KOPT-K1 (cell line): ENCODE data around the gene RSPO3.
"Not testable (repeated sequence)": the region's sequence is repeated elsewhere in the genome, so short reads cannot be mapped to it uniquely, and the experiment has no call there.

Experiments
- H3K27ac ChIP-seq: fragments of 200-600 bp; sonication (generic); 2 replicates; pipeline ENCODE4 v1.5.1; 2016; ENCODE audit warnings: antibody characterized with exemption, mild to moderate bottlenecking, low read depth, low read length; ENCODE audit not compliant: poor library complexity, severe bottlenecking
- H3K36me3 ChIP-seq: fragments of 200-600 bp; sonication (generic); 2 replicates; pipeline ENCODE4 v1.5.1; 2017; ENCODE audit warnings: antibody characterized with exemption, mild to moderate bottlenecking, low read length, moderate library complexity; ENCODE audit not compliant: insufficient read depth
- H3K9me3 ChIP-seq: fragments of 200-600 bp; sonication (generic); 2 replicates; pipeline ENCODE4 v1.5.1; 2017; ENCODE audit warnings: antibody characterized with exemption, low read length, mild to moderate bottlenecking; ENCODE audit not compliant: insufficient read depth, poor library complexity, severe bottlenecking

RSPO3 gene

DNA sequence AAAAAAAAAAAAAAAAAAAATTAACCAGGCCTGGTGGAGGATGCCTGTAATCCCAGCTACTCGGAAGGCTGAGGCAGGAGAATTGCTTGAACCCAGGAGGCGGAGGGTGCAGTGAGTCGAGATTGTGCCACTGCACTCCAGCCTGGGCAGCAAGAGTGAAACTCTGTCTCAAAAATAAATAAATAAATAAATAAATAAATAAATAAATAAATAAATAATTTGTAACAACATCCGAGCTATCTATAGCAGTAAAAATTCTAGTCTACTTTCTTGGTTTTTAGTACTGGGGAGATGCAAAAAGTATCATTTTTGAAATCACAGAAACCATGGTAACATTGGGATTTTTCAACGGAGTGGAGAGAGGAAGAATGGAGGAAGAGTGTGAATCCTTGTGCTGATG is 21.0 kb upstream of the RSPO3 start:
- H3K9me3 ChIP-seq, H3K27ac ChIP-seq, H3K36me3 ChIP-seq: not testable (repeated sequence)

DNA sequence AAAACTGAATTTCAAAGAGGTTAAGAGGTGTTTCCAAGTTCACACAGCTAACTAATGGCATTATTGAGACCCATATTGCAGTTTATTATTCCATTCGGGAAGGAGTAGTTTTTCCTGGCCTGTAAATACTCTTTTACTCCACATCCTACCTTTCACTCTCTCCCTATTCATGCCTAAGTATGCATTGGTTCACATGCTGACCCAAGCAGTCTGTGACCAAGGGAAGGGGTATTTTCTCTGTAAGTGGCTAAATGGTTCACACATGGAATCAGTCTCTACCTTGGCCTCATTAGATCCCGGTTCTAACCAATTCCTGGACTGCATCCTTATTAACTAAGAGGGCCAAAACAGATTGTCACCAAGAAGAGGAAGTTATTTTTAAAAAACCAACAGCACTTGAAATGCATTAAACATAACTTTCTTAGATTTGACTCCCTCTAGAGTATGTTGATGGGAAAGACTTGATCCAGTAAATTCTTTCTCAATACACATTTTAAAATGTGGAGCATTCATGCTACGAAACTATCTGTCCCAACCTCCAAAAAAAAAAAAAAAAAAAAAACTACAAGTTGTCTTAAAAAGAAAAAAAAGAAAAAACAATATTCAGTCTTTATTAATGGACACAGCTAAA is 17.8 kb upstream of the RSPO3 start:
- H3K9me3 ChIP-seq, result no peaks in the 10 kb centered on the region
- no peak overlapping the region for H3K27ac ChIP-seq
- no peaks in the 10 kb centered on the region for H3K36me3 ChIP-seq

DNA sequence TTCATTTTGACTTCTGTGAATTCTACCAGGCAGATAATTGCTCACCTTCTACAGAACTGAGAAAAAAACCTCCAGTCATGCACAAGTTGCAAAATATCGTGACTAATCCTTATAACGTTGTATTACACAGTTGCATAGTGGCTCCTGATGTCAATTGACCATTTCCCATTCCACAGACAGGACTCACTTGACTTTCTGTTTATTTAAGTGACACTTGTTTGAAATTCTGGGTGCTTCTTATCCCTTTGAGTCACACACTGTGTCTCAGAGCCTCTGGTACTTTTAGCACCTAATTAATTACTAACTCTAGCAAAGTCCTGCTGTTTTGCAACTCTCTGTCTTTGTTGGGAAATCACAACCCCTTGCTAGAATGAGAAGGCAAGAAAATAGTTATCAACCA is 16.2 kb upstream of the RSPO3 start:
- no peak overlapping the region for H3K27ac ChIP-seq
- H3K9me3 ChIP-seq, result no peaks in the 10 kb centered on the region

DNA sequence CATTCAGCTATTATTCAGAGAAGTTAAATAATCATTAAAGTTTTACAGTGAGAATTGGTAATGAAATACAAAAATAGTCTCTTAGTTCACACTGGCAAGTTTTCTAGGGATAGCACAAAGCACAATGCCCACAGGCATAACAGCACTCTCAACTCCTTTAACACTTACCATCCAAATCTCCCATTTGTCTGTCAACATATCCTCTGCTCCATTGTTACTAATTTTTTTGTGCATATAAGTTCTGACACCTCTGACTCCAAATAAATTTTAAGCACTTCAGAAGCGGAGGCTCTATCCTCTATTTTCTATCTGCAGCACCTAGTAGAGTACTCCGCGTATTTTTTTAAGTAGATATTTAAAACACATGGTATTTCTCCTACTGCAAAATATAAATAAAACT is 15.6 kb upstream of the RSPO3 start:
- H3K36me3 ChIP-seq, result no peaks in the 10 kb centered on the region
- H3K27ac ChIP-seq, result no peak overlapping the region
- H3K9me3 ChIP-seq, result no peaks in the 10 kb centered on the region

More for the DNA sequence above, 16.2 kb upstream of the RSPO3 start:
- H3K36me3 ChIP-seq, result no peaks in the 10 kb centered on the region

DNA sequence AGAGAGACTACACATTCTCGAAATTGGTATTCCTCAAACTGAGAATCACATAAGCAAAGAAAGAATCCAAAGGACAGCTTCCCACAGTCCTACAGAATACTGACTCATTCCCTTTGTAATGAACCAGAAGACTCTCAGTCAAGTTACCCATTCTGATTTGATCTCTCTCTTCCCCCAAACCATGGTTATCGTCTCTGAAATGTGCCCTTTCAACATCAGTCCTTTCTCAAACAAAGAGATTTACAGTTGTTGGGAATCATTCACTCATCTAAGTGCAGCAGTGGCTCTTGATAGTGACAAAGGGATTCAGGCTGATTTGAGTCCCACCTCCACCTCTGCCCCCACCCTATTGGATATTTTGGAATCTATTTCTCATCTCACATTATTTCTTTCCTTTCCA is 15.0 kb upstream of the RSPO3 start:
- H3K27ac ChIP-seq, result no peak overlapping the region

DNA sequence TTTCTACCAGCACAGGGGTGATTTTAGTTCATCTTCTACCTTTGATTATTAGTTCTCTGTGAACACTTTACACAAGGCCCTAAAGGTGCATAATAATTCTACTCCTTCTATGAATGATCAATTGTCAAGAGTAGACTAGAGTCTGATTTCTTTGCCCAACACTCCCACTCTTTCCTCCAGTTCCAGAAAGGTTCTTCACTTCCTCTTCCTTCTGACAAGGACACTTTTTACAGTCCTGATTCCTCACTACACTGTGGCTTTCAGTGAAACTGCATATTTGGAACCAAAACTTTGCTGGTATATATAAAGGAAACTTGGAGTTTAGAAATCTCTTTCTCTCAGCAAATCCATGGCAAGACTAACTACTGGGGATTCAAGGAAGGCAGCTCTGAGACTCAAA is 10.6 kb upstream of the RSPO3 start:
- Histone ChIP-seq H3K9me3 (no peaks in the 10 kb centered on the region), H3K27ac (no peak overlapping the region), H3K36me3 (no peaks in the 10 kb centered on the region)

More for the DNA sequence above, 15.0 kb upstream of the RSPO3 start:
- Histone ChIP-seq H3K9me3 (no peaks in the 10 kb centered on the region), H3K36me3 (no peaks in the 10 kb centered on the region)

DNA sequence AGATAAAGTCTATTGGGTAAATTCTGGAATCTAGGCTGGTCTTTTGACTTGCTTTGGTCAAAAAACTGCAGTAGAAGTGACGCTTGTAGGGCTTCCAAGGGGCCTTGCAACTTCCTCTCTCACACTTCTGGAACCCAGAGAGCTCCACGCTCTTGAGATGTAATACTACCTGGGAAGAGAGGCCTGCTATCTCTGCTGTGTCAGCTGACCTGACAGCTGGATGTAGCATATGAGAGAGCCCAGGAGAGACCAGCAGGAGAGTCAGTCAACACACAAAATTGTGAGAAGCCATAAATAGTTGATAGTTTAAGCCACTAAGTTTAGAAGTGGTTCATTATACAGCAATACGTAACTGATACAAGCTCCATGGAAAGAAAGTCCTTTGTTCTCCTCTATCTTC is 7.8 kb upstream of the RSPO3 start:
- Histone ChIP-seq H3K36me3 (no peaks in the 10 kb centered on the region), H3K9me3 (no peaks in the 10 kb centered on the region), H3K27ac (no peak overlapping the region)

DNA sequence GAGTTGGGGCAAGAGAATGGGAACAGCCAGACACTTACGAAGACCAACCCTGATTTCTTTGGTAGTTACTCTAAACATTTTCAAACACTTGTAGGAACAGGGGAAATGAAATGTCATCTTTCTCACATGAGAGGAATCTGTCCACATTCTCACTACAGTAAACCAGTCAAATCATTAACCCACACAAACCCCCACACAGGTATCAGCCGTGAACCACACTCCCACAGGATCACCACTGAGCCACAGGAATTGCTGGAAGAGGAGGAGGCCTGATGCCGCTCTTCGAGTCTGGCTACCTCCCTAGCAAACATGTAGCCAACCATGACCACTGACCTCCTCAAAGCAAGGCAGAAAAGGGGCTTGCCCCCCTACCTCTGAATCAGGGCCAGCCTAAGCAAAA is 6.9 kb upstream of the RSPO3 start:
- H3K9me3 ChIP-seq, result no peaks in the 10 kb centered on the region
- no peaks in the 10 kb centered on the region for H3K36me3 ChIP-seq
- H3K27ac ChIP-seq, result no peak overlapping the region

DNA sequence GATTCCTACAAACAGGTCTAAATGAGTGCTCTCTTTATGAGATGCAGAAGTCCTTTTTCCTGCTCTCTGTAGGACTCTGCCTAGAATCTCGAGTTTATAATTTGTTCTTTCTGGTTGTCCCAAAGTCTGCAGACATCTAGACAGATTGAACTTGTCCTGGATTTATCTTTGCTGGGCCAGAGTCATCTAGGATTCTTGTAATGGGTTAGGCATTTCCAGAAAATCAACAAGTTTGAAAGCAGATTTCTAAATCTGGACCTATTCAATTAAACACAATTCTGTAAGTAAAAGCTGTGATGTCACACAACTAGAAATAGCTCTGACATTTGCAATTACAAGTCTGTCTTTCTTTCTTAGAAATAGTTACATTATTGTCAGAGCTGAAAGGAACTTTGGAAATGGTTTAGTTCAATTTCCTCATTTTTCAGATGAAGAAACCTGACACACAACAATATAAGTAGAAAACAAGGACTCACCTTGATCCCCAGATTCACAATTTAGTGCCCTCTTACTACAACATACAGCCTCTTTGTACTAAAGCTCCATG is 4.2 kb upstream of the RSPO3 start:
- Histone ChIP-seq H3K9me3 (no peaks in the 10 kb centered on the region), H3K36me3 (no peaks in the 10 kb centered on the region), H3K27ac (no peak overlapping the region)

DNA sequence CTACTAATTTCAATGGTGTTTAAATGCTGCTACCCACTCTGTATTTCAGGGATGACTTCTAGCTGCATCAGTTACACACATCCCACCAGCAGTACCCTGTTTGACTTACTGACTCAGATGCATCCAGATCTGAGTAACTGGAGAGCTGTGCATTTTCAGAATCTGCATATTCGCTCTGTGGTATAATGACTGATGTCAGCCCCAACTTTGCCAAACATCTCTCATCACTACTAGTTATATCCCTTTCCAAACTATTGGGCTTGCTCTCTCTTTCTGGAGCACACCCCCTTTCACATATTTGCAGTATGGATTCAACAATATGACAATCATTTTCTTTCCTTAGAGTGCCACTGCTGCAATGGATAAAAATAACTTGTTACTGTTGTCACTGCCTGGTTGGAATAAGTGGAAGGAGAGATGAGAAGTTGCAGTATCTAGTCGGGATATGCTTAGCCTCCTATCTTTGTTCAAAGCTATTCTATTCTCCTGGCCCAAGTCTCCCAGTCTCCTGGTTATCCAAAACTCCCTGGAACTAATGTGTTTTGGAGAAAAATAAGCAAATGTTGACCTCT is 3.3 kb upstream of the RSPO3 start:
- Histone ChIP-seq H3K9me3 (no peaks in the 10 kb centered on the region), H3K36me3 (no peaks in the 10 kb centered on the region), H3K27ac (no peak overlapping the region)

DNA sequence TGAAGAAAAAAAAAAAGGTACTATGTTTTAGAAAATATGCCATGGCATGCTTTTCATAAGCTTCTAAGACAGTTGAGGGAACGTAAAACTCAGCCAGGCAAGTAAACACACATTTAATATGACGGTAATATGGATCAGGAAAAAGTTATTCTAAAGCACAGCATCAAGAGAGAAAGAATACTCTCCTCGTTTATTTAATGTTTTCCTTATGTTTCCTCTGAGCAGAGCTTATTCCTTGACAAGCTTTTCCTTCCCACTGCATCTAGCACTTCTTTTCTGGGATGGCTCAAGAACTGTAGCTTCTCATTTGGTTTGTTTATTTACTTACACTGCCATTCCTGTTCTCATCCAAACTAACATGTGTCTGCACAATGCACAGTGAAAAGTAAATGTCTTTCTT is 2.7 kb upstream of the RSPO3 start:
- Histone ChIP-seq H3K27ac (no peak overlapping the region), H3K9me3 (no peaks in the 10 kb centered on the region), H3K36me3 (no peaks in the 10 kb centered on the region)

DNA sequence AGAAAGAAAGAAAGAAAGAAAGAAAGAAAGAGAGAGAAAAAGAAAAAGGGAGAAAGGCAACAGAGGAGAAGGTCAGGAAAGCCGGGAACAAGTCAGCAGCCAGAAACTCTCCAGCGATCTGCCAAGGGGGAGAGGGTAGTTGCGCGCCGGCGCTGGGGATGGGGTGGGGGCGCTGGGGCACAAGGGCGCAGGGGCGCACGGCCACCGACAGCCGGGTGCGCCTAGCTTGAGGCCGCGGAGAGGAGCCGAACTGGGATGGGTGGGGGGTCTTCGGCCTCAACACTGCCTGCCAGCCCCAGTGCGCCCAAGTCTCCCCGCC is 533 bp upstream of the RSPO3 start:
- H3K9me3 ChIP-seq, result no peaks in the 10 kb centered on the region
- no peak overlapping the region for H3K27ac ChIP-seq
- H3K36me3 ChIP-seq, result no peaks in the 10 kb centered on the region

DNA sequence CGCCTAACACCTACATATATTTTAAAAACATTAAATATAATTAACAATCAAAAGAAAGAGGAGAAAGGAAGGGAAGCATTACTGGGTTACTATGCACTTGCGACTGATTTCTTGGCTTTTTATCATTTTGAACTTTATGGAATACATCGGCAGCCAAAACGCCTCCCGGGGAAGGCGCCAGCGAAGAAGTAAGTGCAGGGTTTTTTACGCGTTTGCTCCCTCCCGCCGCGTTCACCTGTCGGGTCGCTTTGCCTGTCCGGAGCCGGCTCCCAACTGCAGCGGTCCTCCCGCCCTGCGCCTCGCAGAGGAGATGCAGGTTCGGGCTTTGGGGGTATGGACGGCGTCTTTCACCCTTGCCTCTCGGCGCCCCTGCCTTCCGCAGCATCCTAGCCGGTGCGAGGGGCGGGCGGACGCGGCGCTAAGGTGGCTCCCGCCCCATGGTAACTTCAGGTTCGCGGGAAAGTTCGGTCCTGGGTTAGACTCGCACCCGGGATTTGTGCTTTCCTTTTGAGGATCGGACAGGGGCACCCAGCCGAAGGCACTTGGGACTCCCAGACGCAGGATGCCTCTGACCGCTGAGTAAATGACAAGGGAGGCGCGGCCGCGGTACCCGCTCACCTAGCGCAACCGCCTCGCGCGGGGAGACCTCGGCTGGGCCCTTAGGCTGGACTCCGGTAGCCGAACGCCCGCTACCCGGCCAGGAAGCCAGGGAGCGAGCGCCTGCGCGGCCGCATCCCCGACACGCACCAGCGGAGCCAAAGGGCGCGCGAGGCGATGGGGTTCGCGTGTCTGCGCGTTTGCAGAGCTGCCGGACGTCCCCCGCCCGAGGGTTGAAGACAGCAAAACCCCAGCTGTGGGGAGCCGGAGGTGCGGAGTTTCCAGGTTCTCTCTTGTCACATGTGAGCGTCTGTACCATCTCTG is 891 bp downstream of the RSPO3 start:
- H3K9me3 ChIP-seq, result no peaks in the 10 kb centered on the region
- H3K36me3 ChIP-seq, result no peaks in the 10 kb centered on the region
- H3K27ac ChIP-seq, result no peak overlapping the region

DNA sequence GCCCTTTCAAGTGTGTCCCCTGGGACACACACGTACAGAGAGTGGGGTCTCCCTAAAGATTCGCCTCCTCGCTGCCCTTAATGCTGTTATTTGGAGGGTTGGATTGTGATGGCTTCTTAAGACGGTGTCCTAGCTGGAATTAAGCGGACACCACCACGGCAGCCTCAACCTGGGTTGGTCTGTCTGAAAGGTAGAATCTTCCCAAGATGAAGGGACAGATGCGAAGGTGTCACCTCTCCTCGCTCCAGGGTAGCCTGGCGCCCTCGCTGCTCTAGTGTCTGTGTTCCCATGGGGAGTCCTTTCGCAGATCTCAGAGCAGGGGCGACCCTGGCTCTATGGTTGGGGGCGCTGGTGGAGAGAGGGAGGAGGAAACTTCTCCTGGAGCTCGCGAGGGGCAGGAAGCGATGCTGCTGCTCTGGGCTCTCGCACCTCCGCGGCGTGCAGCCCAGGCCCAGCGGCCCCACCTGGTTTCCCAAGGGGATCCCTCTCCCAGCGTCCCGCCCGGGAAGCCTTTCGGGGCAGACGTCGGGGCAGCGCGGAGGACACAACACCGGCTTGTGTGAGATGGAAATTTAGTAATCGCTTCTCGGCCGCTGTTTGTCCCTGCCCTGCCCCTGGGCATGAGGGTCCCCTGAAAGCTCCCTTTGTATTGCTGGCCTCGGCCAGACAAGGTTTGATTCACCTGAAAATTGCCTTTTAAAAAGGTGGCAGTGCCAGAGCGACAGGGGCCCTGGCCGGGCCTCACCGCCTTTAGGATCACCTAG is 1.7 kb downstream of the RSPO3 start:
- H3K27ac ChIP-seq, result no peak overlapping the region
- no peaks in the 10 kb centered on the region for H3K36me3 ChIP-seq
- H3K9me3 ChIP-seq, result no peaks in the 10 kb centered on the region
